Naive thymus-derived CD8-positive, alpha-beta T cell (primary cell): Measurements from ENCODE around the gene KREMEN2. TPM values are rescaled to one million over a fixed set of nuclear protein-coding genes. Genes with fewer than 3 reads are reported as not detected.

Experiments
- ATAC-seq, 2 donors: fragments of 150-1000 bp; cut with Tn5 transposase in 1 of 2; sonication (Bioruptor Pico), chemical (Tn5 transposase) in 1 of 2; 1 replicate in 1 of 2; 2 replicates in 1 of 2; pipeline ENCODE4 v1.10.0; 2021; ENCODE audit warnings: mild to moderate bottlenecking in 2 of 2, moderate library complexity in 2 of 2
- POLR2A ChIA-PET: fragments of 350-600 bp; sonication (Branson Sonifier 250); formaldehyde crosslinking; loops from one replicate; lab custom pipeline; 2021; ENCODE audit warnings: antibody characterized with exemption; lab: Charles Lee
- DNase-seq, 10 donors: peaks; one replicate each; pipeline versions ENCODE4 v3.0.0 to v3.0.0-alpha.2; 2020 to 2022
- H3K27ac Mint-ChIP-seq, 10 donors: one replicate each; pipeline ENCODE4 v1.8.0; 2020 to 2022; ENCODE audit warnings: mild to moderate bottlenecking in 10 of 10, mixed read lengths in 10 of 10, moderate library complexity in 4 of 10, inconsistent platforms in 1 of 10
- H3K27me3 Mint-ChIP-seq, 5 donors: one replicate each; pipeline ENCODE4 v1.8.0; 2021 to 2022; ENCODE audit warnings: mixed read lengths in 5 of 5
- H3K36me3 Mint-ChIP-seq, 3 donors: one replicate each; pipeline ENCODE4 v1.8.0; 2020 to 2022; ENCODE audit warnings: mixed read lengths in 3 of 3, mild to moderate bottlenecking in 2 of 3, inconsistent platforms in 1 of 3
- H3K4me1 Mint-ChIP-seq, 4 donors: one replicate each; pipeline ENCODE4 v1.8.0; 2021 to 2022; ENCODE audit warnings: mixed read lengths in 4 of 4
- H3K4me3 Mint-ChIP-seq, 10 donors: one replicate each; pipeline ENCODE4 v1.8.0; 2020 to 2022; ENCODE audit warnings: mild to moderate bottlenecking in 10 of 10, mixed read lengths in 10 of 10, moderate library complexity in 6 of 10, inconsistent platforms in 1 of 10
- H3K9me3 Mint-ChIP-seq, 9 donors: one replicate each; pipeline ENCODE4 v1.8.0; 2020 to 2022; ENCODE audit warnings: mixed read lengths in 9 of 9, mild to moderate bottlenecking in 3 of 9, inconsistent platforms in 1 of 9, moderate library complexity in 1 of 9
- polyA plus RNA-seq, 3 donors: library from polyadenylated mRNA; unstranded; fragments of 300-500 nt; fragmentation: Illumina TruSeq; gene quantifications; one replicate each; pipeline ENCODE4 v1.2.3, GENCODE V29; 2021
- total RNA-seq, 8 experiments: library from RNA in 2 of 8; stranded (reverse) in 2 of 8; gene quantifications; one replicate each; pipeline ENCODE4 v1.2.3 and lab custom pipeline; 2021 to 2026

Gene KREMEN2
- total and polyA plus RNA-seq, 5 experiments from 2014 or later = not detected

GRCh38 chr16:2946649-2947048 is 17.4 kb upstream of the KREMEN2 start:
- no peaks in the 10 kb centered on the region for H3K27me3 Mint-ChIP-seq
- peaks cover 0 to 30% (median 15%) of the 10 kb centered on the region in 3 donors for H3K36me3 Mint-ChIP-seq
- peaks cover 0 to 2% (median under 1%) of the 10 kb centered on the region in 4 donors for H3K4me1 Mint-ChIP-seq
- no peaks in the 10 kb centered on the region for H3K9me3 Mint-ChIP-seq
- DNase-seq = no peak
- POLR2A ChIA-PET = no interaction called here
- H3K27ac Mint-ChIP-seq = no peak overlapping the region
- H3K4me3 Mint-ChIP-seq = no peak overlapping the region
- ATAC-seq = no peak

- POLR2A ChIA-PET = no interaction called here
- ATAC-seq (no peak), DNase-seq (peak in 1 of 10 donors; percentile 54)
- peaks cover 0 to under 1% (median 0%) of the 10 kb centered on the region in 5 donors for H3K27me3 Mint-ChIP-seq
- peaks cover 0 to 7% (median 2%) of the 10 kb centered on the region in 4 donors for H3K4me1 Mint-ChIP-seq
- no peak overlapping the region for H3K4me3 Mint-ChIP-seq
- H3K9me3 Mint-ChIP-seq = no peaks in the 10 kb centered on the region
- peak overlapping the region in 1 of 10 donors; percentile 4 for H3K27ac Mint-ChIP-seq
- peaks cover 0 to 8% (median 6%) of the 10 kb centered on the region in 3 donors for H3K36me3 Mint-ChIP-seq
Observed at GRCh38 chr16:2948807-2949704, 15.0 kb upstream of the KREMEN2 start.

GRCh38 chr16:2949705-2950352 is 14.2 kb upstream of the KREMEN2 start:
- no peak overlapping the region for H3K27ac Mint-ChIP-seq
- POLR2A ChIA-PET = no interaction called here
- peak overlapping the region in 1 of 10 donors; percentile 19 for H3K4me3 Mint-ChIP-seq
- ATAC-seq (no peak), DNase-seq (peak in 1 of 10 donors; percentile 54)
- peaks cover 0 to 11% (median 3%) of the 10 kb centered on the region in 4 donors for H3K4me1 Mint-ChIP-seq
- peaks cover 0 to 7% (median 6%) of the 10 kb centered on the region in 3 donors for H3K36me3 Mint-ChIP-seq
- H3K9me3 Mint-ChIP-seq = no peaks in the 10 kb centered on the region
- peaks cover 0 to 4% (median 0%) of the 10 kb centered on the region in 5 donors for H3K27me3 Mint-ChIP-seq

- H3K4me1 Mint-ChIP-seq = peaks cover 0 to 11% (median 3%) of the 10 kb centered on the region in 4 donors
- no peak for ATAC-seq
- peaks cover 0 to 7% (median 6%) of the 10 kb centered on the region in 3 donors for H3K36me3 Mint-ChIP-seq
- H3K4me3 Mint-ChIP-seq = no peak overlapping the region
- no peaks in the 10 kb centered on the region for H3K9me3 Mint-ChIP-seq
- DNase-seq = peak in 1 of 10 donors; percentile 37
- H3K27ac Mint-ChIP-seq = no peak overlapping the region
- POLR2A ChIA-PET = no interaction called here
- peaks cover 0 to 4% (median 0%) of the 10 kb centered on the region in 5 donors for H3K27me3 Mint-ChIP-seq
Observed at GRCh38 chr16:2950353-2950724, 13.7 kb upstream of the KREMEN2 start.

- no peak for DNase-seq
- Mint-ChIP-seq H3K4me3 (no peak overlapping the region), H3K36me3 (peaks cover 0 to 7% (median 6%) of the 10 kb centered on the region in 3 donors), H3K27me3 (peaks cover 0 to 4% (median 0%) of the 10 kb centered on the region in 5 donors), H3K27ac (no peak overlapping the region), H3K4me1 (peaks cover 0 to 11% (median 3%) of the 10 kb centered on the region in 4 donors), H3K9me3 (no peaks in the 10 kb centered on the region)
- POLR2A ChIA-PET = no interaction called here
- ATAC-seq = no peak
Observed at GRCh38 chr16:2950773-2951172, 13.3 kb upstream of the KREMEN2 start.

GRCh38 chr16:2952679-2953078 is 11.4 kb upstream of the KREMEN2 start:
- Mint-ChIP-seq H3K36me3 (peaks cover 0 to 3% (median 2%) of the 10 kb centered on the region in 3 donors), H3K9me3 (no peaks in the 10 kb centered on the region), H3K27ac (no peak overlapping the region), H3K4me1 (peaks cover 0 to 11% (median 3%) of the 10 kb centered on the region in 4 donors), H3K4me3 (no peak overlapping the region), H3K27me3 (peaks cover 3 to 17% (median 7%) of the 10 kb centered on the region in 5 donors)
- ATAC-seq = no peak
- DNase-seq = peak in 1 of 10 donors; percentile 44
- POLR2A ChIA-PET = interaction anchor here (1.3 kb wide), 1 partner anchor 10 kb away, joined by 3 read pairs; no protein-coding TSS in a partner anchor

- Mint-ChIP-seq H3K27me3 (peaks cover 3 to 17% (median 7%) of the 10 kb centered on the region in 5 donors), H3K9me3 (no peaks in the 10 kb centered on the region), H3K4me3 (no peak overlapping the region), H3K27ac (no peak overlapping the region), H3K36me3 (peaks cover 0 to 3% (median 0%) of the 10 kb centered on the region in 3 donors), H3K4me1 (peaks cover 0 to 11% (median 3%) of the 10 kb centered on the region in 4 donors)
- POLR2A ChIA-PET = interaction anchor here (0.7 kb wide), 1 partner anchor 21 kb away, joined by 5 read pairs; no protein-coding TSS in a partner anchor
- no peak for ATAC-seq
- peak in 1 of 10 donors; percentile 27 for DNase-seq
Observed at GRCh38 chr16:2953706-2954627, 10.1 kb upstream of the KREMEN2 start.

- Mint-ChIP-seq H3K27me3 (peaks cover 3 to 18% (median 7%) of the 10 kb centered on the region in 5 donors), H3K4me1 (peaks cover 0 to 11% (median 3%) of the 10 kb centered on the region in 4 donors), H3K36me3 (no peaks in the 10 kb centered on the region), H3K4me3 (no peak overlapping the region), H3K27ac (no peak overlapping the region), H3K9me3 (no peaks in the 10 kb centered on the region)
- POLR2A ChIA-PET = no interaction called here
- DNase-seq = peak in 1 of 10 donors; percentile 53
- ATAC-seq = no peak
Observed at GRCh38 chr16:2954656-2955381, 9.3 kb upstream of the KREMEN2 start.

- Mint-ChIP-seq H3K36me3 (no peaks in the 10 kb centered on the region), H3K27me3 (peaks cover 3 to 22% (median 7%) of the 10 kb centered on the region in 5 donors), H3K4me3 (no peak overlapping the region), H3K4me1 (peaks cover 0 to 11% (median 3%) of the 10 kb centered on the region in 4 donors), H3K27ac (no peak overlapping the region), H3K9me3 (no peaks in the 10 kb centered on the region)
- DNase-seq (peak in 1 of 10 donors; percentile 62), ATAC-seq (no peak)
- POLR2A ChIA-PET = no interaction called here
Observed at GRCh38 chr16:2955438-2955778, 8.7 kb upstream of the KREMEN2 start.

- Mint-ChIP-seq H3K27me3 (peaks cover 3 to 22% (median 7%) of the 10 kb centered on the region in 5 donors), H3K9me3 (no peaks in the 10 kb centered on the region), H3K27ac (no peak overlapping the region), H3K4me3 (no peak overlapping the region), H3K36me3 (no peaks in the 10 kb centered on the region), H3K4me1 (peaks cover 0 to 11% (median 3%) of the 10 kb centered on the region in 4 donors)
- ATAC-seq = no peak
- DNase-seq = peak in 1 of 10 donors; percentile 47
- POLR2A ChIA-PET = no interaction called here
Observed at GRCh38 chr16:2955779-2956578, 8.1 kb upstream of the KREMEN2 start.

- H3K4me3 Mint-ChIP-seq = no peak overlapping the region
- DNase-seq (peak in 1 of 10 donors; percentile 42), ATAC-seq (no peak)
- peaks cover 3 to 22% (median 7%) of the 10 kb centered on the region in 5 donors for H3K27me3 Mint-ChIP-seq
- no peaks in the 10 kb centered on the region for H3K9me3 Mint-ChIP-seq
- POLR2A ChIA-PET = no interaction called here
- H3K27ac Mint-ChIP-seq = peak overlapping the region in 1 of 10 donors; percentile 48
- no peaks in the 10 kb centered on the region for H3K36me3 Mint-ChIP-seq
- peaks cover 0 to 11% (median 2%) of the 10 kb centered on the region in 4 donors for H3K4me1 Mint-ChIP-seq
Observed at GRCh38 chr16:2956579-2956956, 7.5 kb upstream of the KREMEN2 start.
